ENCODE data around the gene CTTN.
A peak's percentile ranks its signal among the peaks of the same experiment; 100 is the strongest.

Gene CTTN

DNA sequence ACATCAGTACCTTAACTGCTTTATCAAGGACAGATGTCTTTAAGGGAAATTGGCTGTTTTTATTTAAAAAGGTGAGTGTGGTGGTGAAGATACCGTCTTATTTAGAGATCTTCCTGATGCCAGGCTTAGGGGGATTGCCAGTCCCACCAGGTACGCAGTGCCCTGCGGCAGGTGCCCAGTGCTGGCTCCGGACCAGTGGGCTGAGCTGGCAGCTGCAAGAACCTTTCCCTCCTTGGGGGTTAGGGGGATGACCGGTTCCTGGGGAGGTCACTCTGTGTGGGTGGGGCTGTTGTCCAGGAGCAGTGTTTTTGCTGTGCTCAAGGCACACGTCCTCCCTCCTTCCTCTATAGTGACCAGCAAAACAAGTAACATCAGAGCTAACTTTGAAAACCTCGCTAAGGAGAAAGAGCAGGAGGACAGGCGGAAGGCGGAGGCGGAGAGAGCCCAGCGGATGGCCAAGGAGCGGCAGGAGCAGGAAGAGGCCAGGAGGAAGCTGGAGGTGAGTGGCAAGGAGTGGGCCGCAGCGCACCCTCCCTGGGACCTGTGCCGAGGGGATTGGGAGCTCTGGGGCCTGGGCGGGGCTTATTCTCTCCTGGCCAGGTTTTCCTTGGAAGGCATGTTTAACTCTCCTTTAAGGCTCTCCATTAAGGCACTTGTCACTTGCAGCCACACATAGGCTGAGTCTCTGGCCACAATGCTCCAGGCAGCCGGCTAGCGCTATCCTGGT, 30.5 kb downstream of the CTTN start:
- no peak for DNase-seq (ENCODE audit: low read depth in 2 of 3, low spot score in 1 of 3)

DNA sequence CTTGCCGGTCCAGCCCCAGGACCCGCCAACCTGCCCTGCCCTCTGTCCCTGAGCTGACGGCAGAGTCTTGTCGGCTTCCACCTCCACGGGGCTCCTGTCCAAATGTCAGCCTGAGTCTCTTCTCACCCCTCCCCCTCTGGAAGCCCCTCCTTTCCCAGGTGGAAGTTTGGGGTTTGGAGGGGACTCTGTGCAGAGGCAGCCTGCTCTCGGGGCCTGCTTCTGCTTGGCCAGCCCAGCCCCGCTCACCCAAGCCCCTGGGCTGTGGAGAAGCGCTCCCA, 31.0 kb downstream of the CTTN start:
- no peak for DNase-seq (ENCODE audit: low read depth in 2 of 3, low spot score in 1 of 3)

DNA sequence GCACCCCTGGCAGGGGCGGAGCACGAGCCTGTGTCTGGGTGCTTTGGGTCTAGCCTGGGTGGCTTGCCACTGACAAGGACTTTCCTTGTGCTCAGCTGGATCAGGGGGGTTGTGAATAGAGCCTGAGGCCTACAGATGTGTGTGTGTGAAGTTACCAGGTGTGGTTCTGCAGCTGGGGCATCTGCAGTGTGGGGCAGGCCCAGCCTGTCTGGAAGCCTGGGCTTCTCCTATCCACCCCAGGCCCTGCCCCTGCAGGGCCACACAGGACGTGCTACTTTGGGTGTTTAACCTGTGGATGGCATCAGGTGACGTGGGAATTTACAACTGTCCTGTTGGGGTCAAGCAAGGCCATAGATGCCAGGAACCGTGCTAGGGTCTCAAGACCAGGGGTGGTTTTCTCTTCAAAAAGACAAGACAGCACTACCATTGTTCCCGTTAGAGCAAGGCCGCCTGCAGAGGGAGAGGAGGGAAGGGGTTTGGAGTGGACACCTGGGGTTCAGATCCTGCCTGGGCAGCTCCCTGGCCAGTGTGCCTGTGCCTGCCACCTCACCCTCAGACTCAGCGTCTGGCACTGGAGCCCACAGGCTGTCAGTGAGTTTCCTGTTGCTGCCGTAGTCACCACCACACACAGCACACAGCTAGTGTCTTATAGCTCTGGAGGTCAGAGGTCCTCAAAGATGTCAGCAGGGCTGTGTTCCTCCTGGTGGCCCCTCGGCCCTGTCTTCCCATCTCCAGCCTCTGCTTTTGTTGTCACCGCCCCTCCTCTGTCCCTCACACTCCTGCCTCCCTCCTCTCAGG, 31.6 kb downstream of the CTTN start:
- DNase-seq (ENCODE audit: low read depth in 2 of 3, low spot score in 1 of 3) = no peak

- no peak for DNase-seq (ENCODE audit: low read depth in 2 of 3, low spot score in 1 of 3)
These were observed 32.6 kb downstream of the CTTN start for GRCh38 chr11:70430671-70431574.

- DNase-seq (ENCODE audit: low read depth in 2 of 3, low spot score in 1 of 3) = no peak
These were observed 33.3 kb downstream of the CTTN start for GRCh38 chr11:70431611-70432010.

DNA sequence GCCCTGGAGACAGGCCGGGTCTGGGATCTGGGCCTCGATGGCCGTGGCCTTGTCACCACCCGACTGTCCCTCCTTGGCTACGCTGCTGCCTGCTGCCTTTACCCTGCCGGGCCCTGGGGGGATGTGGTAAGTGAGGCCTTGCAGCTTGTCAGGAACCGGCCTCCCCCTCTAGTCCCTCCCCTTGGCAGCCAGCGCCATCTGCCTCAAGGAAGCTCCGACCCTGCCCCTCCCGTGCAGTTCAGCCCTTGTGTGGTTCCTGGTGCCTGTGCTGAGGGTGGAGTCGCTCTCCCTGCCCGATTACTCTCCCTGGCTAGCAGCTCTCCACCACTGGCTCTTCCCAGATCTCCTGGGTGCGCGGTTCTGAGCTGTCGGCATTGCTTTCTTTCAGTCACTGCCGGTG, 33.7 kb downstream of the CTTN start:
- no peak for DNase-seq (ENCODE audit: low read depth in 2 of 3, low spot score in 1 of 3)

DNA sequence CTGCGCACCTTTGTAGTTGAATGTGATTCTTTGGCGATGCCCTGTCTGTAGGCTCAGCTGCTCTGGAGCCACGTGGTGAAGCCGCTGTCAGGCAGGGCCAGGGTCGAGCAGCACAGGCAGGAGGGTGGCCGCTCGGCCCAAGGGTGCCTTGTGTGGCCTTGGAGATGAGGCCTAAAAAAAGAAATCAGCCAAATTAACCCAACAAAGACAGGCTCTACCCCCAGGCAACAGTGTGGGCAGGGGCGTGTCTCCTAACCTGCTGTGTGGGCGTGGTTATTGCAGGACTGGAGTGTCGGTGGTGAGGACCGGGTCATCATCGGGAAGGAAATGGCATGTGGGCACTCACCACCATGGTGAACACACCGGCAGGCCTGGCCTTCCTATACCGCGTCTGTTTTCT, 34.3 kb downstream of the CTTN start:
- no peak for DNase-seq (ENCODE audit: low read depth in 2 of 3, low spot score in 1 of 3)

DNA sequence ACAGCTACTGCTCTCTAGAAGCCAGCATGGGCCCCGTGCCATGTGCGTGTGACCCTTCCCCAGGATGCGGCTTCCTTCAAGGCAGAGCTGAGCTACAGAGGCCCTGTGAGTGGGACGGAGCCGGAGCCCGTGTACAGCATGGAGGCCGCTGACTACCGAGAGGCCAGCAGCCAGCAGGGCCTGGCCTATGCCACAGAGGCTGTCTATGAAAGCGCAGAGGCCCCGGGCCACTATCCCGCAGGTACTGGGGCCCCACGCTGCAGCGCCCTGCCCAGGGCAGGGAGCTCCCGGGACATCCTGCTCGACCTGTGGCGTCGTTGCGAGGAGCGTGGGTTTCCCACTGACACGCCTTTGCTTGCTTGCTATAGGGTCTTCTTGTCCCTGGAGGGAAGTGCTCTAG, 34.7 kb downstream of the CTTN start:
- DNase-seq (ENCODE audit: low read depth in 2 of 3, low spot score in 1 of 3) = no peak

DNA sequence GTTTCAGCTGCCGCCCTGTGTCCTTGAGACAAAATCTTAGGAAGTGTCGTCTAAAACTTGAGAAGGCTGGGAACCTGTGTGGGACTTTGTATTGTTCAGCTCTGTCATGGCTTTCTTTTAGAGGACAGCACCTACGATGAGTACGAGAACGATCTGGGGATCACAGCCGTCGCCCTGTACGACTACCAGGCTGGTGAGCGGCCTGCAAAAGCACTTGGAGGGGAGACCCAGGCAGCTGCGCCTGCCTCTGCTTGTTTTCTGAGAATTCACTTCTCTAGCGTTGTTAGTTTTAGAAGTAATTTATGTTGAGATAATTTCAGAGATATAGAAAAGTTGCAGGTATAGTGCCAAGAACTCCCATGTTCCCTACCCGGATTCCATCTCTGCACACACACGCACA, 35.2 kb downstream of the CTTN start:
- DNase-seq (ENCODE audit: low read depth in 2 of 3, low spot score in 1 of 3) = no peak

GRCh38 chr11:70433966-70434812, 35.9 kb downstream of the CTTN start:
- no peak for DNase-seq (ENCODE audit: low read depth in 2 of 3, low spot score in 1 of 3)

GRCh38 chr11:70434813-70435278, 36.5 kb downstream of the CTTN start:
- DNase-seq (ENCODE audit: low read depth in 2 of 3, low spot score in 1 of 3) = no peak

DNA sequence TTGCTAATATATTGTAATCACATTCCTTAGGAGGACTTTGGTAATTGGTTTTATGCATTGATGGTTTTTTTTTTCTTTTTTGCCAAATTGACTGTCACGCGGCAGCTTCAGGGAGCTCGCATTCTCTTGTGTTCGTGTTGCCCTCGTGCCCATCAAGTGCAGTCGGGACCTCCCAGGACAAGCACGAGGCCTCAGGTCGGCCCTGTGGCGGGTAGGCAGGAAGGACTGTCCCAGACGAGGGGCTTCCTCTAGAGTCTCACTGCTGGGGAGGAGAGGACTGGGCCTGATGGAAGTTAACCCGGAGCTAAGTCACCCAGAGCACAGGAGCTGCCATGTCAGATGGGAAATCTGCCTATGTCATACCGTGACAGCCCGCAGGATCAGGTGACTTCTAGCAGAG, 37.0 kb downstream of the CTTN start:
- no peak for DNase-seq (ENCODE audit: low read depth in 2 of 3, low spot score in 1 of 3)

GRCh38 chr11:70435765-70436500, 37.6 kb downstream of the CTTN start:
- no peak for DNase-seq (ENCODE audit: low read depth in 2 of 3, low spot score in 1 of 3)

DNA sequence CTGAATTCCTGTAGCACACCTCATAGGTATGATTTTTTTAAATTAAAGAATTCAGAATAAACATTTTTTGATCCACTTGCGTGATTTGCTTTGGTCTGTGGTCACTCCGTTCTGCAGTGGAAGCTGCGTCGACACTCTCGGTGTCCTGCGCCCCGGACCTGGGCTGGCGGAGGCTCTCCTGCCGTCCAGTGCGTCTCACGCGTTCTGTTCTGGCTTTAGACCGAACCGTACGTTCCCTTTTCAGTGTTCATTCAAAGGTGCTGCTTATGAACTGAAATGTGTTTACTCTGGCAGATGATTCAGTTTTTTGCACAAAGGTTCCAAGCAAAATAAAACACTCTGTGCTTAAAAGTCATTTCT, 38.2 kb downstream of the CTTN start:
- DNase-seq (ENCODE audit: low read depth in 2 of 3, low spot score in 1 of 3) = no peak

DNA sequence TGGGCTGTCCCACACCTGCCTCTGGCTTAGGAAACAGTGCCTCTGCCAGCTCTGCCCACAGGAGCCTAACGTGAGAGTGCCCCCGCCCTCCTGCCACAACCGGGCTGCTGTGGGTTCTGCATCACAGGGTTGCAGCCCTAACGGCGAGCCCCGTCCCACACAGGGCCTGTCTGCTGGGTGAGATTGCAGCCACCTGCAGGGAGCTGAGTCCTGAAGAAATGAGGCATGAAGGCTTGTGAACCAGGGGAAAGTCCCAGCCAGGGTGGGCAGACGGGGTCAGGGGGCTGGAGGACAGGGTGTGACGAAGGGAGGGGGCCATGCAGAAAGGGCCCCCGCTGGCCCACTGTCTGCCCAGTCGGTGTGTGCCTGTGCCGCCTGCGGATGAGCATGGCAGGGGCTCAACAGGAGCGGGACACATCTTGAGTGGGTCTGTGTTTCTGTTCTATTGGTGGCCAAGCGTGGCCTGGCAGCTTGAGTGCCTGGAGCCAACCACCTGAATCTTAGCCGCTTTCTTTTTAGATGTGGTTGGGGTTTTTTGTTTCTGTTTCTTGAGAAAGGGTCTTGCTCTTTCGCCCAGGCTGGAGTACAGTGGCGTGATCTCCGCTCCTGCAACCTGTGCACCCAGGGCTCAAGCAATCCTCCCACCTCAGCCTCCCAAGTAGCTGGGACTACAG, 38.9 kb downstream of the CTTN start:
- no peak for DNase-seq (ENCODE audit: low read depth in 2 of 3, low spot score in 1 of 3)

DNA sequence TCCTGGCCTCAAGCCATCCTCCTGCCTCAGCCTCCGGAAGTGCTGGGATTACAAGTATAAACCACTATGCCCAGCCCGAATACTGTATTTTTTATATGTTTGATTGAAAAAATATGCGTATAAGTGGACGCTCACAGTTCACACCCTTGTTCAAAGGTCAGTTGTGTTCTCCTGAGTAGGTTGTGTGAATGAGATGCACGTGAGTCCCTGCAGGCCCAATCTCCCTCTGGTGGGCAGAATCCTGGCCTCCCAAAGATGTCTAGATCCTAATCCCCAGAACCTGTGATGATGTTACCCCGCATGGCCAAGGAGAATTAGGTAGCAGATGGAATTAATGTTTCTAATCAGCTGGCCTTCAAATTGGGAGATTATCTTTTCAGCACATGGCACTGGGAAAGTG, 41.9 kb downstream of the CTTN start:
- DNase-seq (ENCODE audit: low read depth in 2 of 3, low spot score in 1 of 3) = no peak

DNA sequence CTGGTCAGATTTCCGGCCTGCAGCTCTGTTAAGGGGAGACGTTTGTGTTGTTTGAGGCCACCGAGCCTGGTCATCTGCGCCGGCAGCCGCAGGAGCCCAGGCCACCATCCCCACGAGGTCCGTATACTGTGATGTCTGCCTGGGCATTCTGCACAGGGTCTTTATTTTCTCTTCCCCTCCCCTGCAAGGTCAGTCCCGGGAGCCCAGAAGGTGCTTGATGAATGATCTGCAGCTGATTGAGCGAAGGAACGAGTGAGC, 45.4 kb downstream of the CTTN start:
- no peak for DNase-seq (ENCODE audit: low read depth in 2 of 3, low spot score in 1 of 3)

DNA sequence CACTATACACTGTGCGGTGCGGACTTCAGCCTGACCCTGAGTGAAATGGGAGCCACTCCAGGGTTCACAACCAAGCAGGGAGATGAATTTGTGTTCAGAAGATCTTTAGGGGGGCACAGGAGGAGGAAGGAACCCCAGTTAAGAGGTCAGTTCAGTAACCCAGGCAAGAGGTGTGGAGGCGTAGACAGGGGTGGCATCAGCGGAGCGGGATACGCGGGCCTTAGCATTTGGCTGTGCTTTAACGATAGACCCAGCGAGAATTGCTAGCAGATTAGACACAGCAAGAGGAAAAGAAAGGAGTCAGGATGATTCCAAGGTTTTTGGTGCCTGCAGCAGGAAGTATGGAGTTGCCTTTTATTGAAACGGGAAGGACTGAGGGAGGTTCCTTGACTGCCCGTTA, 46.8 kb downstream of the CTTN start:
- no peak for DNase-seq (ENCODE audit: low read depth in 2 of 3, low spot score in 1 of 3)

DNA sequence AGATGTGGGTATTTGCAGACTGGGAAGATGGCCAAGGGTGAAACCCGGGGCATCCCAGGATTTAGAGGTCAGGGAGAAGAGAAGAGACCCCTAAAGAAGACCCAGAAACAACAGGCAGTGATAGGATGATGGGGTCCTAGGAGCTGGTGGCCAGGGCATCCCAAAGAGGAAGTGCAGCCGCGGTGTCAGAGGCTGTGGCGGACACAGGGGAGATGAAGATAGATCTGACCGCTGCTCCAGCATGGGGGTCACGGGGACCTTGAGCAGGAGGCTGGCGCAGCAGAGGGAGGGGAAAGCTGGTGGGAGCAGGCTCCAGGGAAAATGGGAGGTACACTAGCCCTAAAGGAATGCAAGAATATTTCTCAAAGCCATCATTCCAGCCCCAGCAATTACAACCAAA, 47.3 kb downstream of the CTTN start:
- no peak for DNase-seq (ENCODE audit: low read depth in 2 of 3, low spot score in 1 of 3)

DNA sequence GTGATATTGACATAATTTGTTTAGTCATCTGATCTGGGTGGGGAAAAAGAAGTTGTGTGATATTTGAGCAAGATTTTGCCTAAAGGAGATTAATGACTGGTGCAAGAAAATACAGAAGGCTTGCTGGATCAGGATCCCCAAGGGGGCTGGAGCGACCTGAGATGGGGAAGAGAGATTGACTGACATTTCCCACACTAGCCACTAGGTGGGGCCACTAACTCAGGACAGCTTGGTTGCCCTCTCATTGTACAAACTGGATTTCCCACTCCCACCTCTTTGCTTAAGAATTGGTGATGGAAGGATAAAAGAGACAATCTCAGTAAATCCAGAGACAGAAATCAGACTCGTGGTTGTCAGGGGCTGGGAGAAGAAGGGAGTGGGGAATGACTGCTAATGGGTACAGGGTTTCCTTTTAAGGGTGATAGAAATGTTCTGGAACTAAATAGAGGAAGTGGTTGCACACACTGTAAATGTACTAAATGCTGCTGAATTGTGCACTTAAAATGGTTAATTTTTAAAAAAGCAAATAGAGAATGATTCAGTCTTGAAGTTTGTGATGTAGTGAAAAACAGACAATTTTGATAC, 50.7 kb downstream of the CTTN start:
- peak in 1 of 3 donors; percentile 9 for DNase-seq (ENCODE audit: low read depth in 2 of 3, low spot score in 1 of 3)
